Kidney tubule cell (primary cell): ENCODE measurements around the gene PAX7.

ENCODE experiments used
- DNase-seq: peaks from one replicate; pipeline ENCODE4 v3.0.0-alpha.2; 2018; ENCODE audit warnings: low spot score

Gene PAX7

GRCh38 chr1:18640228-18641004 lies 9.8 kb downstream of the PAX7 start:
- no peak for DNase-seq

- DNase-seq = no peak
Measured at GRCh38 chr1:18641005-18641941, 10.6 kb downstream of the PAX7 start.

GRCh38 chr1:18642278-18643095 lies 11.8 kb downstream of the PAX7 start:
- DNase-seq = no peak

DNA sequence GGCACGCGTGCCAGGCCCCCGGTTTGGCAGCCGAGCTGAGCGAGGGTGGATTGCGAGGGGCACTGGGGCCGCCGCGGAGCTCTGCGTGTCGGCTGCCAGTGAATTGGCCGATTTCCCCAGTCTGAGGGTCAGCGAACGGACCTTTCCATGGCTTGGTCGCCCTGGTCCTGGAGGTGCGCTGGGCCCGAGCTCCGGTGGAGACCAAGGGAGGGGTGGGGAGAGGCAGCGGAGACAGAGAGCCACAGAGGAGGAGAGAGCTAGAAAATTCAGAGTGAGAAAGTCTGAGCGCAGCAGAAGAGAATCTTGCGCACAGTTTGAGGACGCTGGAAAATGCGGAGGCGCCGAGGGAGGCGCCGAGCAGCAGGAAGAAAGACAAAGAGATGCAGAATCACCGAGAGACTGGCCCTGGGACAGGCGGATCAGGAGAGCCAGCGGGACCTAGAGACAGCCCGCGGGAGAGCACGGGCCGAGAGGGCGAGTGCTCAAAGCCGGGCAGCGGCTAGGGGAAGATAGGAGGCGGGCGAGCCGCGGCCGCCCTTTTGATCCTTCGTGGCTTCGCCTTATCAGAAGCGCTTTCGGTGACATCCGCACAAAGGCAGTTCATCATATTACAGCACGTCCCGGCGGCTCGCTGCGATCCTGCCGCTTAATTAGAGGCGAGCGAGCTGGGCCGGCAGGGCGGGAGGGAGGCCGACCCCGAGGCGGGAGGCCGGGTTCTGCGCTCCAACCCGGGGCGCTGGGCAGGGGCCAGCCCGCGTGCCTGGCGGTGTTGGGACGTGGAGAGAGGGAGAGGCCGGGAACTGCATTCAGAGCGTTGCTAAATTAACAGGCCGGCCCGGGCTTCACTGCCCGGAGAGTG lies 12.7 kb downstream of the PAX7 start:
- DNase-seq = no peak

- no peak for DNase-seq
Measured at GRCh38 chr1:18644013-18644399, 13.4 kb downstream of the PAX7 start.

DNA sequence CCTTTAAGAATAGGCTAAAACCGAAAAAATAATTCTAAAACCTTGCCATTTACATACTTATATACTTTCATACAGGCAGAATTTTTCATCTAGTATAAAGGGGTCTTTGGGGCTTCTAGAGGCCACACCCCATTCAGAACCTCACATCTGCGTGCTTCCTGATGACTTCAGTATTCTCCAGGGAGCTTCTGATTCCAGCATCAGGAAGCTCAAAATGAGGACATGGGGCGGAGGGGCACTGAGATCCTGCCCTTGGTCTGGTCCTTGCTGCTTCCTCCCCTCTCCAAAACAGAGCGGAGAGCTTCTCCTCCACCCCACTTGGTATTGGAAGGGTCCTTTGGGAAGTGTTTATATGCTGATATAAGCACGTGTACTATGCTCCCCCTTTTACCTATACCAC lies 13.8 kb downstream of the PAX7 start:
- DNase-seq = no peak

GRCh38 chr1:18644973-18645746 lies 14.5 kb downstream of the PAX7 start:
- no peak for DNase-seq

DNA sequence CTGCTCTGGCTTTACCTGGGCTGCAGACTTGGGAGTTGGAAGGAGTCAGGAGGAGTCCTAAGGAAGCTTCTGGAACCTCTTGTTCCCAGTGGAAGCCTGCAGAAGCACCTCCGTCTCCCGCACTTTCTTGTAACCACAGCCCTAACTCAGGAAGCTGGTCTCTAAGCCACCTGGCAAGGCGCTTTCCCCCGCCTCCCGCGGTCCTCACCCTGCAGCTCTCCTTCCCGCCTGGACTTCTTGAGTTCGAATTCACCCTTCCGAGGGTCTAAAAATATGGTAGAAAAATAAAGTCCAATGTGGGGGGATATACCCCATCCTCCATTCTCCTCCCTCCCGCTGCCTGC lies 15.1 kb downstream of the PAX7 start:
- DNase-seq = no peak

DNA sequence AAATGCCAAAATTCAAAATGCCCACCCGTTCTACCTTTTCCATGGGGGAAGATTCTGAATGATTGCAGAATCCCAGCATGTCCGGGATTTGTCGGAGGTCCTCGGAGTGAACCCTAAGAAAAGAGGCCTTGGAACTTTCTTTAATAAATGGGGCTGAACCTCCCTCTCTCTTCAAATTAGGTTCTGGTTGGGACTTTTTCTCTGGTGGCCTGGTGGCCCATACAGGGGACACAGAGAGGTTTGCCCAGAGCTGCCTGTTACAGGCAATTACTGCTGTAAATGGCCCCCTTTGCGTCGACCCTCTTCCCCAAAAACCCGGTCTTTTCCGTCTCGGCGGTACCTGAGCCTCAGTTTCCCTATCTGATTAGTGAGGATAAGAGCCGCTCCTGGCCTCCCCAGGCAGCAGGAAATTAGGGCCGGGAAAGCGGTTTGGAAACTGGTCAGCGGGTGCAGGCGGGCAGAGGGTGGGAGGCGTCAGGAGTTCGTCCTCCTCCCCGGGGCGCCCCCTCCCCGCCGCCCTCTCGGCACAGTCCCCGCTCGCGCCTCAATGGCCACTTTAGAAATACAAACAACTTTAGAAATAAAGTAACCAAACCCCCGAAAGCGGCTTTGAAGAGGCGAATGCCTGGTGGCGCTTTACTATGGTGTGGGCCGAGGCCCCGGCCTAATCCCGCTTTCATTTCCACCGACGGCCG lies 15.6 kb downstream of the PAX7 start:
- DNase-seq = no peak

GRCh38 chr1:18646786-18647410 lies 16.3 kb downstream of the PAX7 start:
- no peak for DNase-seq

- DNase-seq = no peak
Measured at GRCh38 chr1:18647681-18648214, 17.1 kb downstream of the PAX7 start.

DNA sequence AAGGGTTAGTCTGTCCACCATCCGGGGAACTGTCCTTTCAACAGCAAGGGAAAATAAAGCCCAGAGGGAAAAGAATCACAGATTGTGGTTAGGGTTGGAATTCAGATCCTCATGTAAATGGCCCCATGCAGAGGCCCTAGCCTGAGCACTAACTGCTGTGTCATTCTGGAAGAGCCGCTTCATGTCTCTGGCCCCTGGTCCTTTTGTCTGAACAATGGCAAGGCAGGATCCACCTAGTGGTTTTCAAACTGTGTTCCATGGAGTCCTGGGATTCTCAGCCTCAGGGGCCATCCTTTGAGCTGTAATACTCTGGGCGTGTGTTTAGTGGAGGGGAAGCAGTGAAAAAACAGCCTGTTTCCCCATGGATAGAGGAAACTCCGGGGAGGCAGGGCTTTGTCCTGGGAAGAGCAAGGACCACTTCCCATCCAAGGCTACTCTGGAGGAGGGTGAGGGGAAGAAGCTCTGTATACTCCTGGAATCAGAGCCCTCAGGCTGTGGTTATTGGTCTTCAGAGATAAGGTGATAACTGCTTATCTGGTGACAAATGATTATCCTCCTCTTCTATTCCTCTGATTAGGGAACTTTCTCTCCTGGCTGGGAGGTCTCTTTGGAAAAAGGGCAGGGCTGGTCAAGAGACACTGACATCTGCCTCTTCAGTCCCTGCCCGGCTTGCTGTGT lies 19.2 kb downstream of the PAX7 start:
- DNase-seq = no peak

- DNase-seq = no peak
Measured at GRCh38 chr1:18651713-18652112, 21.1 kb downstream of the PAX7 start.

DNA sequence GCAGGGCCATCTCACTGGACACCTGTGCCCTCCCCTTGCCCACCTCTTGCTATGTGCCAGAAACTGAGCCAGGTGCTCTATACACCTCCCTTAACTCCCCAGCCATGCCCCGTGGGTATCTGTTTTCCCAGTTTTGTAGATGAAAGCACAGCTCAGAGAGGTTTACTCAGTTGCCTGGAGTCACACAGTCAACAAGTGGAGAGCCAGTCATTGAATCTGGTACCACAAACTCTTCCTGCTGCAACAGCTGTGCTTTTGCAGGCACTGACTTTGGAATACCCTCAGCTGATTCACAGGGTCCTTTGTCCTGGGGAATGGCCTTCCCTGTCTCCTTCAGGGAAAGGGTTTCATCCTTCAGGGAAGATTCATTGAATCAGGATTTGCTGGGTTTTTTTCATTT lies 22.1 kb downstream of the PAX7 start:
- no peak for DNase-seq

- no peak for DNase-seq
Measured at GRCh38 chr1:18653367-18653766, 22.7 kb downstream of the PAX7 start.

DNA sequence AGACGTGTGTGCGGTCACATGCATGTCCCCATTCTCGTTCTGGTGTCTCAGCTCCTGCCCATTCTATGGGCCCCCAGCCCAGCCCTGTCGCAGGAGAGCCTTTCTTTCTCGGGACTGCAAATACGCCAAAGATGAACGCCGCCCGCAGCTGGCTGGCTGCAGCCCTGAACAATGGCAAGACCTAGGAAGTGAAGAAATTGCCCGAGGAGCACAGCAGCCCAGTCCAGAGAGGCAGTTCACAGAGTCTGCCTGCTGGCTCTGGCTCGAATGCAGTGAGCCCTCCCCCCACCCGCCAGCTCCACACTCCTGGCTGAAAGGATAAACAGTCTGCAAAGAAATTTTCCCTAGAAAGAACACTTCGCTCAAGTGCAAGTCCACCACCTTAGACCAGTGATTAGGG lies 23.3 kb downstream of the PAX7 start:
- DNase-seq = no peak

- DNase-seq = no peak
Measured at GRCh38 chr1:18654599-18654998, 24.0 kb downstream of the PAX7 start.

DNA sequence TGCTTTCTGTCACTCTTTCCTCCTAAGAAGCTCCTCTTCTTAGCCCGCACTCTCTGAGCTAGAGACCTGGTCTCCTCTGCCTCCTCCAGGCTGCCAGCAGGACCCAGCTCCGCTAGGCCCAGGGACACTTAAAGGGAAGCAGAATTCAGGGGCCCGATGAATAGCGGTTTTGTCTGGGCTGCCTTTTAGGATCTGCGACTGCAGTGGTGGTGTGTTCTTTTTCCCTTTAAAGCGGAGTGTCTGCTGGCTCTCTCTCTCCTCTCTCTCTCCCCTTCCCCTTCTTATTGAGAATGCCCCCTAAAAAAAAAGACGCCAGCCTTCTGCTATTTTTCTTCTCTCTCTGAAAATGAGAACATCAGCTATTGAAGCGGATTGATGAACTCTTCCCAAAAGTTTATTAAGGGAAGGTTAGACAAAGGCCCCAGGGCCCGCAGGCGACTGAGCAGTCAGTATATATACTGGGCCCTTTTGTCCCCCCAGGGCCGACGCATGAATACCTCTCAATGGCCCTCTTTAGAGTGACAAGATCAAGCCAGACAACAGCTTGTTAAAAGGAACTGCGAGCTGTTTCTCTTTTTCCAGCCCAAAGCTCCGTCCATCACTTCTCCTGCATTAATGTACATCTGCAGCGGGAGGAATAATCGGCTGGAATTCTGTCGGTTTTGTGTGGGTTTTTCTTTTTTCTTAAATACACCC lies 27.0 kb downstream of the PAX7 start:
- no peak for DNase-seq
